ENCODE measurements around the gene ATR. TPM values are rescaled to one million over a fixed set of nuclear protein-coding genes. Genes with fewer than 3 reads are reported as not detected.
"Not testable (repeated sequence)": the region's sequence is repeated elsewhere in the genome, so short reads cannot be mapped to it uniquely, and the experiment has no call there.

Gene ATR
- total RNA-seq, 4 donors from 2014 or later = 13.1 to 26.8 (median 20.4) TPM

DNA sequence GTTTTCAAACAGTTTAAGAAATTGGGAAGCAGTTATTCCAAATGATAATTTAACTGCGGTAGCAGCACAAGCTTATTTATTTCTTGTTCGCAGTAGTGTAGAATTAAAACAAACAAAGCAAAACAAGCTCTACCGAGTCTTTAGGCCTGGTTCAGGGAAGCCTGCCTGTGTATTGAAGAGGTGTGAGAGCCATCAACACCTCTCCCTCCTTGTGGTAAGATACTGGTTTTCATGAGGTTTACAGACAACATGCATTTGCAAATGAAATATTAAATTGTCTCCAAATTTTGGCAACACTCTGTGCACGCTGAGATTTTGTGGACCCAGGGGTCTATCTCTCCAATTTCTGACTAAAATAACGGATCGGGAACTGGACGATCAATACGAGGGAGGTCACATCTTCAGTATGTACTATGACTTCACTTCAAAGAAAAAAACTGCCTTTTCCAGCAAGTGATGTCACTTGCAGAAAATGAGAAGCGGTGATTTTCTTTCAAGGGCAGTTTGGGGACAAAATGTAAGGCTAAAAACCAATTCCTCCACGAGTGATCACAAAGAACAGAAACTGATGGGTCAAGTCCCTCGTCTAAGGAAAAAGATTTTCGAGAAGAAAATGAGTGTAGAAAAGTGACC is 721 bp downstream of the ATR start:
- WGBS, 2 donors (ENCODE audit: low coverage in 1 of 2) = 0 to 5% methylated on average over 11 to 12 of the region's 12 CpGs
- TF ChIP-seq POLR2A (IDR thresholded peaks at IDR 0.05) (no peak), EP300 (IDR thresholded peaks at IDR 0.05) (no peak), POLR2AphosphoS5 (IDR thresholded peaks at IDR 0.05) (no peak)
- TF ChIP-seq, protein P1, sequence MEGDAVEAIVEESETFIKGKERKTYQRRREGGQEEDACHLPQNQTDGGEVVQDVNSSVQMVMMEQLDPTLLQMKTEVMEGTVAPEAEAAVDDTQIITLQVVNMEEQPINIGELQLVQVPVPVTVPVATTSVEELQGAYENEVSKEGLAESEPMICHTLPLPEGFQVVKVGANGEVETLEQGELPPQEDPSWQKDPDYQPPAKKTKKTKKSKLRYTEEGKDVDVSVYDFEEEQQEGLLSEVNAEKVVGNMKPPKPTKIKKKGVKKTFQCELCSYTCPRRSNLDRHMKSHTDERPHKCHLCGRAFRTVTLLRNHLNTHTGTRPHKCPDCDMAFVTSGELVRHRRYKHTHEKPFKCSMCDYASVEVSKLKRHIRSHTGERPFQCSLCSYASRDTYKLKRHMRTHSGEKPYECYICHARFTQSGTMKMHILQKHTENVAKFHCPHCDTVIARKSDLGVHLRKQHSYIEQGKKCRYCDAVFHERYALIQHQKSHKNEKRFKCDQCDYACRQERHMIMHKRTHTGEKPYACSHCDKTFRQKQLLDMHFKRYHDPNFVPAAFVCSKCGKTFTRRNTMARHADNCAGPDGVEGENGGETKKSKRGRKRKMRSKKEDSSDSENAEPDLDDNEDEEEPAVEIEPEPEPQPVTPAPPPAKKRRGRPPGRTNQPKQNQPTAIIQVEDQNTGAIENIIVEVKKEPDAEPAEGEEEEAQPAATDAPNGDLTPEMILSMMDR (IDR thresholded peaks at IDR 0.05) = no peak
- Histone ChIP-seq H3K27ac (peak overlapping the region; percentile 41 to 92 (median 87)), H3K4me3 (peak overlapping the region; percentile 68 to 69), H3K36me3 (no peaks in the 10 kb centered on the region), H3K4me1 (peaks cover 9 to 34% (median 14%) of the 10 kb centered on the region in 3 donors), H3K9me3 (no peaks in the 10 kb centered on the region), H3K27me3 (no peaks in the 10 kb centered on the region)
- no peak for ATAC-seq

DNA sequence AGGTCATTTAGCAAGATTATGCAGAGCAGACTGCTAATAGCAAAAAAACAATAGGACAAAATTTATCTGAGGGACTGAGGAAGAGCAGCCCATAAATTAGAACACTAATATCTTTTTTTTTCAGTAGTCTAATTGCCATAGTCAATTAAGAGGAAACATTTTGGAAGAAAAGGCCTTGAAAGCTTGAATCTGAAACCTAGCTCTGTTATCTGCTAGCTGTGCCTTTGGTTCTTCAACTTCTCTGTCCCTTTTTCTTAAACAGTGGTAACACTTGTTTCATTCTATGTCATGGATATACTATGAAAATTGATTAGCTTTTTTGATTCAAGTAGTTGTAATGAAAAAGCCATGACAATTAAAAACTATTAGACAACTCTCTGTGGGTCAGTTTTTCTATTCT is 1.7 kb downstream of the ATR start:
- Histone ChIP-seq H3K9me3 (no peaks in the 10 kb centered on the region), H3K27ac (no peak overlapping the region), H3K4me1 (peaks cover 9 to 34% (median 14%) of the 10 kb centered on the region in 3 donors), H3K27me3 (no peaks in the 10 kb centered on the region), H3K4me3 (no peak overlapping the region), H3K36me3 (no peaks in the 10 kb centered on the region)
- no peak for ATAC-seq
- no peak for TF ChIP-seq POLR2A (IDR thresholded peaks at IDR 0.05)
- no peak for TF ChIP-seq EP300 (IDR thresholded peaks at IDR 0.05)
- TF ChIP-seq POLR2AphosphoS5 (IDR thresholded peaks at IDR 0.05) = no peak
- TF ChIP-seq, protein P1 (IDR thresholded peaks at IDR 0.05) = no peak

- H3K4me3 ChIP-seq = no peak overlapping the region
- peaks cover 0 to 9% of the 10 kb centered on the region in 2 donors for H3K36me3 ChIP-seq
- 43 to 83% methylated on average over 1 of the region's 1 CpG for WGBS, 2 donors (ENCODE audit: low coverage in 1 of 2)
- H3K4me1 ChIP-seq = peaks cover 6 to 31% (median 13%) of the 10 kb centered on the region in 3 donors
- TF ChIP-seq EP300 (IDR thresholded peaks at IDR 0.05) = no peak
- no peaks in the 10 kb centered on the region for H3K9me3 ChIP-seq
- no peak for ATAC-seq
- no peaks in the 10 kb centered on the region for H3K27me3 ChIP-seq
- H3K27ac ChIP-seq = no peak overlapping the region
Observed at GRCh38 chr3:142574665-142575064, 3.9 kb downstream of the ATR start.

GRCh38 chr3:142574223-142574622 is 4.3 kb downstream of the ATR start:
- H3K27me3 ChIP-seq, ATAC-seq, H3K9me3 ChIP-seq, H3K27ac ChIP-seq, H3K4me3 ChIP-seq, H3K36me3 ChIP-seq: not testable (repeated sequence)
- peaks cover 4 to 26% (median 9%) of the 10 kb centered on the region in 3 donors for H3K4me1 ChIP-seq
- WGBS, 2 donors (ENCODE audit: low coverage in 1 of 2) = 97% methylated on average over 3 of the region's 3 CpGs; no CpG with 5 or more reads in 1 of the 2 donors

DNA sequence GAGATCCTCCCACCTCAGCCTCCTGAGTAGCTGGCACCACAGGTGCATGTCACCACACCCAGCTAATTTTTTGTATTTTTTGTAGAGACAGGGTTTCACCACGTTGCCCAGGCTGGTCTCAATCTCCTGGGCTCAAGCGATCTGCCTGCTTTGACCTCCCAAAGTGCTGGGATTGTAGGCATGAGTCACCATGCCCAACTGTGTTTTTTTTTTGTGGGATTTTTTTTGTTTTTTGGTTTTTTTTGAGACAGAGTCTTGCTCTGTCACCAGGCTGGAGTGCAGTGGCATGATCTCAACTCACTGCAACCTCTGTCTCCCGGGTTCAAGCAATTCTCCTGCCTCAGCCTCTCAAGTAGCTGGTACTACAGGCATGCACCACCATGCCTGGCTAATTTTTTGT is 9.1 kb downstream of the ATR start:
- H3K27me3 ChIP-seq, H3K9me3 ChIP-seq, H3K4me3 ChIP-seq, ATAC-seq, H3K4me1 ChIP-seq, H3K27ac ChIP-seq: not testable (repeated sequence)
- WGBS, 2 donors (ENCODE audit: low coverage in 1 of 2) = 80 to 91% methylated on average over 1 to 3 of the region's 3 CpGs
- H3K36me3 ChIP-seq = peaks cover 0 to 32% of the 10 kb centered on the region in 2 donors

- Histone ChIP-seq H3K4me3 (no peak overlapping the region), H3K36me3 (peaks cover 0 to 42% of the 10 kb centered on the region in 2 donors), H3K27ac (no peak overlapping the region), H3K4me1 (no peaks in the 10 kb centered on the region), H3K9me3 (no peaks in the 10 kb centered on the region), H3K27me3 (no peaks in the 10 kb centered on the region)
- no peak for ATAC-seq
- TF ChIP-seq EP300 (IDR thresholded peaks at IDR 0.05) (no peak), POLR2A (IDR thresholded peaks at IDR 0.05) (no peak), POLR2AphosphoS5 (IDR thresholded peaks at IDR 0.05) (no peak)
- TF ChIP-seq, protein P1 (IDR thresholded peaks at IDR 0.05) = no peak
- 52 to 80% methylated on average over 3 of the region's 21 CpGs for WGBS, 2 donors (ENCODE audit: low coverage in 1 of 2)
Observed at GRCh38 chr3:142568393-142569017, 10.0 kb downstream of the ATR start.
